HEK293 (cell line): ENCODE data around the gene FNDC3A.

Source experiments
- EGR2 ChIP-seq: fragments of 450-650 bp; formaldehyde crosslinking; IDR thresholded peaks from 2 replicates; pipeline ENCODE4 v1.5.1; 2016; ENCODE audit warnings: low read depth, missing biosample characterization, missing genetic modification characterization
- GLI2 ChIP-seq: fragments of 450-650 bp; formaldehyde crosslinking; IDR thresholded peaks from 2 replicates; pipeline ENCODE4; 2017; ENCODE audit warnings: missing biosample characterization, missing genetic modification characterization, low read depth, borderline replicate concordance
- GLIS1 ChIP-seq: fragments of 450-650 bp; formaldehyde crosslinking; IDR thresholded peaks from 2 replicates; pipeline ENCODE4 v1.5.1; 2016; ENCODE audit warnings: missing biosample characterization, missing genetic modification characterization
- HOXD13 ChIP-seq: sonication (generic); formaldehyde crosslinking; IDR thresholded peaks from 2 replicates; pipeline ENCODE4 v1.8.0; 2022; ENCODE audit warnings: missing genetic modification reagents, borderline replicate concordance
- SP7 ChIP-seq: fragments of 450-650 bp; formaldehyde crosslinking; IDR thresholded peaks from 2 replicates; pipeline ENCODE4 v1.5.1; 2016; ENCODE audit warnings: missing biosample characterization, missing genetic modification characterization
- YY1 ChIP-seq: fragments of 450-650 bp; formaldehyde crosslinking; IDR thresholded peaks from 2 replicates; pipeline ENCODE4 v1.5.1; 2018; ENCODE audit warnings: missing biosample characterization, missing genetic modification characterization
- ZBTB48 ChIP-seq: fragments of 450-650 bp; formaldehyde crosslinking; IDR thresholded peaks from 2 replicates; pipeline ENCODE4 v1.5.1; 2016; ENCODE audit warnings: missing biosample characterization, missing genetic modification characterization
- ZNF221 ChIP-seq: fragments of 450-650 bp; formaldehyde crosslinking; IDR thresholded peaks from 2 replicates; pipeline ENCODE4 v1.5.1; 2017; ENCODE audit warnings: missing biosample characterization, missing genetic modification characterization, borderline replicate concordance
- ZNF248 ChIP-seq: fragments of 450-650 bp; formaldehyde crosslinking; IDR thresholded peaks from 2 replicates; pipeline ENCODE4 v1.5.1; 2017; ENCODE audit warnings: missing biosample characterization, missing genetic modification characterization
- ZNF292 ChIP-seq: fragments of 450-650 bp; formaldehyde crosslinking; IDR thresholded peaks from 2 replicates; pipeline ENCODE4 v1.5.1; 2016; ENCODE audit warnings: low read depth, missing biosample characterization, missing genetic modification characterization, borderline replicate concordance
- ZNF335 ChIP-seq: fragments of 450-650 bp; formaldehyde crosslinking; conservative IDR thresholded peaks from 2 replicates; pipeline ENCODE4 v1.5.1; 2016; ENCODE audit warnings: missing biosample characterization, missing genetic modification characterization
- ZNF391 ChIP-seq: fragments of 450-650 bp; formaldehyde crosslinking; IDR thresholded peaks from 2 replicates; pipeline ENCODE4 v1.5.1; 2016; ENCODE audit warnings: low read depth, missing biosample characterization, missing genetic modification characterization, borderline replicate concordance
- ZNF48 ChIP-seq: fragments of 450-650 bp; formaldehyde crosslinking; IDR thresholded peaks from 2 replicates; pipeline ENCODE4 v1.5.1; 2016; ENCODE audit warnings: missing biosample characterization, missing genetic modification characterization
- ZNF521 ChIP-seq: fragments of 450-650 bp; formaldehyde crosslinking; IDR thresholded peaks from 2 replicates; pipeline ENCODE4 v1.5.1; 2017; ENCODE audit warnings: missing biosample characterization, mild to moderate bottlenecking, missing genetic modification characterization
- ZNF529 ChIP-seq: fragments of 450-650 bp; formaldehyde crosslinking; IDR thresholded peaks from 2 replicates; pipeline ENCODE4 v1.5.1; 2017; ENCODE audit warnings: missing genetic modification characterization, missing biosample characterization; ENCODE audit not compliant: insufficient replicate concordance
- ZNF561 ChIP-seq: fragments of 450-650 bp; IDR thresholded peaks from 2 replicates; pipeline ENCODE4 v1.5.1; 2018; ENCODE audit warnings: missing biosample characterization, missing genetic modification characterization, borderline replicate concordance
- ZNF580 ChIP-seq: fragments of 450-650 bp; formaldehyde crosslinking; IDR thresholded peaks from 2 replicates; pipeline ENCODE4 v1.5.1; 2016; ENCODE audit warnings: missing biosample characterization, missing genetic modification characterization
- ZNF658 ChIP-seq: fragments of 450-650 bp; formaldehyde crosslinking; IDR thresholded peaks from 2 replicates; pipeline ENCODE4; 2016; ENCODE audit warnings: missing biosample characterization, missing genetic modification characterization
- ZNF76 ChIP-seq: fragments of 450-650 bp; formaldehyde crosslinking; IDR thresholded peaks from 2 replicates; pipeline ENCODE4; 2016; ENCODE audit warnings: low read depth, missing biosample characterization, missing genetic modification characterization, borderline replicate concordance
- ZNF776 ChIP-seq: fragments of 450-650 bp; formaldehyde crosslinking; IDR thresholded peaks from 2 replicates; pipeline ENCODE4 v1.5.0; 2017; ENCODE audit warnings: missing biosample characterization, missing genetic modification characterization, borderline replicate concordance
- ZNF792 ChIP-seq: fragments of 450-650 bp; formaldehyde crosslinking; IDR thresholded peaks from 2 replicates; pipeline ENCODE4 v1.5.1; 2016; ENCODE audit warnings: missing biosample characterization, missing genetic modification characterization
- ZNF830 ChIP-seq: fragments of 450-650 bp; IDR thresholded peaks from 2 replicates; pipeline ENCODE4 v1.5.0; 2018; ENCODE audit warnings: missing biosample characterization, missing genetic modification characterization, low read depth, mild to moderate bottlenecking, moderate library complexity
- ZSCAN23 ChIP-seq: fragments of 450-650 bp; formaldehyde crosslinking; IDR thresholded peaks from 2 replicates; pipeline ENCODE4 v1.5.1; 2016; ENCODE audit warnings: missing biosample characterization, missing genetic modification characterization
- ZSCAN30 ChIP-seq: fragments of 450-650 bp; IDR thresholded peaks from 2 replicates; pipeline ENCODE4 v1.5.1; 2018; ENCODE audit warnings: missing biosample characterization, mild to moderate bottlenecking, missing genetic modification characterization, moderate library complexity
- ZXDB ChIP-seq: fragments of 450-650 bp; formaldehyde crosslinking; IDR thresholded peaks from 2 replicates; pipeline ENCODE4 v1.5.1; 2016; ENCODE audit warnings: missing biosample characterization, missing genetic modification characterization
- TF ChIP-seq, protein P1 (sequence below): fragments of 450-650 bp; formaldehyde crosslinking; IDR thresholded peaks from 2 replicates; pipeline ENCODE4 v1.5.1; 2017; ENCODE audit warnings: missing biosample characterization, missing genetic modification characterization
- TF ChIP-seq, protein P2 (sequence below): fragments of 450-650 bp; formaldehyde crosslinking; IDR thresholded peaks from 2 replicates; pipeline ENCODE4 v1.5.1; 2016; ENCODE audit warnings: missing biosample characterization, missing genetic modification characterization
- TF ChIP-seq, protein P3 (sequence below): fragments of 450-650 bp; formaldehyde crosslinking; IDR thresholded peaks from 2 replicates; pipeline ENCODE4 v1.5.1; 2016; ENCODE audit warnings: missing biosample characterization, missing genetic modification characterization
- TF ChIP-seq, protein P4 (sequence below): fragments of 450-650 bp; formaldehyde crosslinking; IDR thresholded peaks from 2 replicates; pipeline ENCODE4 v1.5.1; 2016; ENCODE audit warnings: missing biosample characterization, missing genetic modification characterization
- TF ChIP-seq, protein P5 (sequence below): fragments of 450-650 bp; formaldehyde crosslinking; IDR thresholded peaks from 2 replicates; pipeline ENCODE4 v1.5.1; 2016; ENCODE audit warnings: missing biosample characterization, missing genetic modification characterization

The FNDC3A gene

GRCh38 chr13:48975856-48976575 is at the start of gene FNDC3A (continued):
- no peak for TF ChIP-seq ZNF830
- TF ChIP-seq, protein P1, sequence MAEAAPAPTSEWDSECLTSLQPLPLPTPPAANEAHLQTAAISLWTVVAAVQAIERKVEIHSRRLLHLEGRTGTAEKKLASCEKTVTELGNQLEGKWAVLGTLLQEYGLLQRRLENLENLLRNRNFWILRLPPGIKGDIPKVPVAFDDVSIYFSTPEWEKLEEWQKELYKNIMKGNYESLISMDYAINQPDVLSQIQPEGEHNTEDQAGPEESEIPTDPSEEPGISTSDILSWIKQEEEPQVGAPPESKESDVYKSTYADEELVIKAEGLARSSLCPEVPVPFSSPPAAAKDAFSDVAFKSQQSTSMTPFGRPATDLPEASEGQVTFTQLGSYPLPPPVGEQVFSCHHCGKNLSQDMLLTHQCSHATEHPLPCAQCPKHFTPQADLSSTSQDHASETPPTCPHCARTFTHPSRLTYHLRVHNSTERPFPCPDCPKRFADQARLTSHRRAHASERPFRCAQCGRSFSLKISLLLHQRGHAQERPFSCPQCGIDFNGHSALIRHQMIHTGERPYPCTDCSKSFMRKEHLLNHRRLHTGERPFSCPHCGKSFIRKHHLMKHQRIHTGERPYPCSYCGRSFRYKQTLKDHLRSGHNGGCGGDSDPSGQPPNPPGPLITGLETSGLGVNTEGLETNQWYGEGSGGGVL = peak; percentile 84
- peak; percentile 38; the same call in 1 of the 2 replicates for TF ChIP-seq ZNF76 (tag by site-specific recombination)
- peak; percentile 78 for TF ChIP-seq SP7
- TF ChIP-seq ZNF529 (tag by site-specific recombination) = no peak
- TF ChIP-seq ZNF580 (tag by site-specific recombination) = no peak
- TF ChIP-seq ZSCAN23 (tag by site-specific recombination) = no peak
- no peak for TF ChIP-seq GLI2 (tag by site-specific recombination)
- TF ChIP-seq ZNF561 (tag by site-specific recombination) = peak; percentile 89
- TF ChIP-seq ZNF658 (tag by site-specific recombination) = no peak
- peak; percentile 81; the same call in 1 of the 2 replicates for TF ChIP-seq ZBTB48 (tag by site-specific recombination)
- TF ChIP-seq, protein P2, sequence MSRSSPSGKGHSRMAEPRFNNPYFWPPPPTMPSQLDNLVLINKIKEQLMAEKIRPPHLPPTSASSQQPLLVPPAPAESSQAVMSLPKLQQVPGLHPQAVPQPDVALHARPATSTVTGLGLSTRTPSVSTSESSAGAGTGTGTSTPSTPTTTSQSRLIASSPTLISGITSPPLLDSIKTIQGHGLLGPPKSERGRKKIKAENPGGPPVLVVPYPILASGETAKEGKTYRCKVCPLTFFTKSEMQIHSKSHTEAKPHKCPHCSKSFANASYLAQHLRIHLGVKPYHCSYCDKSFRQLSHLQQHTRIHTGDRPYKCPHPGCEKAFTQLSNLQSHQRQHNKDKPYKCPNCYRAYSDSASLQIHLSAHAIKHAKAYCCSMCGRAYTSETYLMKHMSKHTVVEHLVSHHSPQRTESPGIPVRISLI (tag by site-specific recombination) = no peak
- TF ChIP-seq ZNF792 (tag by site-specific recombination) = no peak
- peak; percentile 80; the same call in 1 of the 2 replicates for TF ChIP-seq ZSCAN30
- TF ChIP-seq ZNF521 (tag by site-specific recombination) = no peak
- TF ChIP-seq ZXDB (tag by site-specific recombination) = peak; percentile 77
- no peak for TF ChIP-seq HOXD13 (CRISPR knock-in tag)
- no peak for TF ChIP-seq ZNF391 (tag by site-specific recombination)
- TF ChIP-seq YY1 (tag by site-specific recombination) = peak; percentile 54; the same call in 1 of the 2 replicates
- TF ChIP-seq ZNF48 = no peak
- TF ChIP-seq GLIS1 = peak; percentile 60
- no peak for TF ChIP-seq ZNF776 (tag by site-specific recombination)
- TF ChIP-seq ZNF248 (tag by site-specific recombination) = no peak
- TF ChIP-seq, protein P3, sequence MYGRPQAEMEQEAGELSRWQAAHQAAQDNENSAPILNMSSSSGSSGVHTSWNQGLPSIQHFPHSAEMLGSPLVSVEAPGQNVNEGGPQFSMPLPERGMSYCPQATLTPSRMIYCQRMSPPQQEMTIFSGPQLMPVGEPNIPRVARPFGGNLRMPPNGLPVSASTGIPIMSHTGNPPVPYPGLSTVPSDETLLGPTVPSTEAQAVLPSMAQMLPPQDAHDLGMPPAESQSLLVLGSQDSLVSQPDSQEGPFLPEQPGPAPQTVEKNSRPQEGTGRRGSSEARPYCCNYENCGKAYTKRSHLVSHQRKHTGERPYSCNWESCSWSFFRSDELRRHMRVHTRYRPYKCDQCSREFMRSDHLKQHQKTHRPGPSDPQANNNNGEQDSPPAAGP (tag by site-specific recombination) = peak; percentile 91
- TF ChIP-seq ZNF292 (tag by site-specific recombination) = no peak
- TF ChIP-seq, protein P4, sequence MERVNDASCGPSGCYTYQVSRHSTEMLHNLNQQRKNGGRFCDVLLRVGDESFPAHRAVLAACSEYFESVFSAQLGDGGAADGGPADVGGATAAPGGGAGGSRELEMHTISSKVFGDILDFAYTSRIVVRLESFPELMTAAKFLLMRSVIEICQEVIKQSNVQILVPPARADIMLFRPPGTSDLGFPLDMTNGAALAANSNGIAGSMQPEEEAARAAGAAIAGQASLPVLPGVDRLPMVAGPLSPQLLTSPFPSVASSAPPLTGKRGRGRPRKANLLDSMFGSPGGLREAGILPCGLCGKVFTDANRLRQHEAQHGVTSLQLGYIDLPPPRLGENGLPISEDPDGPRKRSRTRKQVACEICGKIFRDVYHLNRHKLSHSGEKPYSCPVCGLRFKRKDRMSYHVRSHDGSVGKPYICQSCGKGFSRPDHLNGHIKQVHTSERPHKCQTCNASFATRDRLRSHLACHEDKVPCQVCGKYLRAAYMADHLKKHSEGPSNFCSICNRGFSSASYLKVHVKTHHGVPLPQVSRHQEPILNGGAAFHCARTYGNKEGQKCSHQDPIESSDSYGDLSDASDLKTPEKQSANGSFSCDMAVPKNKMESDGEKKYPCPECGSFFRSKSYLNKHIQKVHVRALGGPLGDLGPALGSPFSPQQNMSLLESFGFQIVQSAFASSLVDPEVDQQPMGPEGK (tag by site-specific recombination) = peak; percentile 98
- no peak for TF ChIP-seq ZNF221 (tag by site-specific recombination)
- TF ChIP-seq EGR2 (tag by site-specific recombination) = peak; percentile 95
- TF ChIP-seq ZNF335 (tag by site-specific recombination) = peak; percentile 76
- TF ChIP-seq, protein P5, sequence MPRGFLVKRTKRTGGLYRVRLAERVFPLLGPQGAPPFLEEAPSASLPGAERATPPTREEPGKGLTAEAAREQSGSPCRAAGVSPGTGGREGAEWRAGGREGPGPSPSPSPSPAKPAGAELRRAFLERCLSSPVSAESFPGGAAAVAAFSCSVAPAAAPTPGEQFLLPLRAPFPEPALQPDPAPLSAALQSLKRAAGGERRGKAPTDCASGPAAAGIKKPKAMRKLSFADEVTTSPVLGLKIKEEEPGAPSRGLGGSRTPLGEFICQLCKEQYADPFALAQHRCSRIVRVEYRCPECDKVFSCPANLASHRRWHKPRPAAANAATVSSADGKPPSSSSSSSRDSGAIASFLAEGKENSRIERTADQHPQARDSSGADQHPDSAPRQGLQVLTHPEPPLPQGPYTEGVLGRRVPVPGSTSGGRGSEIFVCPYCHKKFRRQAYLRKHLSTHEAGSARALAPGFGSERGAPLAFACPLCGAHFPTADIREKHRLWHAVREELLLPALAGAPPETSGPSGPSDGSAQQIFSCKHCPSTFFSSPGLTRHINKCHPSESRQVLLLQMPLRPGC (tag by site-specific recombination) = peak; percentile 56; the same call in 1 of the 2 replicates
